Right lung (tissue), 10 donors: ENCODE data around the gene FAAP20. TPM values are rescaled to one million over a fixed set of nuclear protein-coding genes. Genes with fewer than 3 reads are reported as not detected.

Experiments used
- DNase-seq, 2 donors: peaks; one replicate each; pipeline ENCODE4 v3.0.0-alpha.2; 2013
- long read RNA-seq, 8 donors: transcript quantifications; one replicate each; lab custom pipeline, GENCODE V29; 2026
- polyA plus RNA-seq, 5 donors: library from polyadenylated mRNA; unstranded; fragments of 120-200 nt; gene quantifications; one replicate each; pipeline versions ENCODE4 v1.2.1 to v1.2.3, GENCODE V29; 2013; ENCODE audit warnings: inconsistent platforms in 1 of 5, low replicate concordance in 1 of 5; ENCODE audit not compliant: insufficient read length in 5 of 5, insufficient read depth in 1 of 5

The FAAP20 gene
- 10 to 100 TPM; 23.2 to 79.0 (median 38.8) TPM for polyA plus RNA-seq
- long read RNA-seq, donor 1, full-length matches to known transcripts: 61 of 74 reads
- long read RNA-seq, donor 1, partial matches to known transcripts: 13 of 74 reads
- long read RNA-seq, donor 1, other reads (novel, unspliced or antisense): 0 of 74 reads
- long read RNA-seq, donor 2, full-length matches to known transcripts: 33 of 33 reads
- long read RNA-seq, donor 2, partial matches to known transcripts: 0 of 33 reads
- long read RNA-seq, donor 2, other reads (novel, unspliced or antisense): 0 of 33 reads
- long read RNA-seq, donor 3, full-length matches to known transcripts: 37 of 46 reads
- long read RNA-seq, donor 3, partial matches to known transcripts: 9 of 46 reads
- long read RNA-seq, donor 3, other reads (novel, unspliced or antisense): 0 of 46 reads
- long read RNA-seq, donor 4, full-length matches to known transcripts: 30 of 39 reads
- long read RNA-seq, donor 4, partial matches to known transcripts: 9 of 39 reads
- long read RNA-seq, donor 4, other reads (novel, unspliced or antisense): 0 of 39 reads
- long read RNA-seq, donor 5, full-length matches to known transcripts: 64 of 71 reads
- long read RNA-seq, donor 5, partial matches to known transcripts: 7 of 71 reads
- long read RNA-seq, donor 5, other reads (novel, unspliced or antisense): 0 of 71 reads
- long read RNA-seq, donor 6, full-length matches to known transcripts: 49 of 54 reads
- long read RNA-seq, donor 6, partial matches to known transcripts: 5 of 54 reads
- long read RNA-seq, donor 6, other reads (novel, unspliced or antisense): 0 of 54 reads
- long read RNA-seq, donor 7, full-length matches to known transcripts: 52 of 52 reads
- long read RNA-seq, donor 7, partial matches to known transcripts: 0 of 52 reads
- long read RNA-seq, donor 7, other reads (novel, unspliced or antisense): 0 of 52 reads
- long read RNA-seq, donor 8, transcript FAAP20-202 (4 exons, 729 nt): major isoform, 20 of 29 reads
- long read RNA-seq, donor 8, transcript FAAP20-212 (3 exons, 701 nt): minor isoform, 6 of 29 reads
- long read RNA-seq, donor 8, partial matches to known transcripts: 0 of 29 reads
- long read RNA-seq, donor 8, other reads (novel, unspliced or antisense): 0 of 29 reads

GRCh38 chr1:2194319-2194897 is at the start of gene FAAP20:
FAAP20 (minus strand) TSS chr1:2194772; CDS start chr1:2194749, 23 bp downstream.
- no peak for DNase-seq

GRCh38 chr1:2242814-2243725 is 48.5 kb upstream of the FAAP20 start:
- DNase-seq: no peak

- no peak for DNase-seq
Observed at GRCh38 chr1:2241820-2242219, 47.2 kb upstream of the FAAP20 start.

- DNase-seq: no peak
Observed at GRCh38 chr1:2240270-2241156, 45.9 kb upstream of the FAAP20 start.

GRCh38 chr1:2239384-2239985 is 44.9 kb upstream of the FAAP20 start:
- no peak for DNase-seq

GRCh38 chr1:2239013-2239370 is 44.4 kb upstream of the FAAP20 start:
- DNase-seq: no peak

- DNase-seq: no peak
Observed at GRCh38 chr1:2238361-2239012, 43.9 kb upstream of the FAAP20 start.

- no peak for DNase-seq
Observed at GRCh38 chr1:2237773-2238172, 43.2 kb upstream of the FAAP20 start.

GRCh38 chr1:2236695-2237677 is 42.4 kb upstream of the FAAP20 start:
- DNase-seq: no peak

- no peak for DNase-seq
Observed at GRCh38 chr1:2235300-2235998, 40.9 kb upstream of the FAAP20 start.

- no peak for DNase-seq
Observed at GRCh38 chr1:2234762-2235113, 40.2 kb upstream of the FAAP20 start.

- DNase-seq: peak; percentile 83 to 87
Observed at GRCh38 chr1:2233997-2234761, 39.6 kb upstream of the FAAP20 start.

GRCh38 chr1:2233468-2233867 is 38.9 kb upstream of the FAAP20 start:
- no peak for DNase-seq

- no peak for DNase-seq
Observed at GRCh38 chr1:2232916-2233438, 38.4 kb upstream of the FAAP20 start.

- no peak for DNase-seq
Observed at GRCh38 chr1:2232255-2232915, 37.8 kb upstream of the FAAP20 start.
